NB4 (cell line): ENCODE measurements around the gene ANKS1B.

Experiments
- CTCF ChIP-seq: IDR thresholded peaks from one replicate; pipeline ENCODE4 v1.5.1; 2012; ENCODE audit warnings: low read depth, low read length
- MAX ChIP-seq: IDR thresholded peaks from 2 replicates; pipeline ENCODE4 v1.6.1; 2011; ENCODE audit warnings: low read depth, low read length
- MYC ChIP-seq: IDR thresholded peaks from 2 replicates; pipeline ENCODE4 v1.6.1; 2011; ENCODE audit warnings: low read depth, low read length
- POLR2A ChIP-seq: IDR thresholded peaks from 2 replicates; pipeline ENCODE4 v1.6.1; 2011; ENCODE audit warnings: mild to moderate bottlenecking; ENCODE audit not compliant: insufficient read length; ENCODE audit errors: extremely low read depth

- no peak for TF ChIP-seq CTCF
- no peak for TF ChIP-seq POLR2A
- TF ChIP-seq MAX: no peak
- no peak for TF ChIP-seq MYC
Observed at GRCh38 chr12:98770230-98770629, 1214.5 kb downstream of the ANKS1B start.
